Colonic mucosa (tissue), 4 donors: ENCODE results near the gene SUGCT. TPM values are rescaled to one million over a fixed set of nuclear protein-coding genes. Genes with fewer than 3 reads are reported as not detected.

Experiments used
- DNase-seq: peaks from one replicate; pipeline ENCODE4 v3.0.0-alpha.2; 2020
- H3K27ac ChIP-seq: fragments of 200-600 bp; one replicate; pipeline ENCODE4 v1.8.0; 2021
- H3K27me3 ChIP-seq: fragments of 200-600 bp; one replicate; pipeline ENCODE4 v1.8.0; 2021
- H3K36me3 ChIP-seq: fragments of 200-600 bp; one replicate; pipeline ENCODE4 v1.8.0; 2021
- H3K4me1 ChIP-seq: fragments of 200-600 bp; one replicate; pipeline ENCODE4 v1.8.0; 2021; ENCODE audit warnings: mild to moderate bottlenecking
- H3K4me3 ChIP-seq: fragments of 200-600 bp; one replicate; pipeline ENCODE4 v1.8.0; 2021
- H3K9ac ChIP-seq, 2 donors: one replicate each; pipeline ENCODE4 v1.7.0; 2013; ENCODE audit warnings: control low read depth in 2 of 2, low read depth in 2 of 2, low read length in 2 of 2
- H3K9me3 ChIP-seq: fragments of 200-600 bp; one replicate; pipeline ENCODE4 v1.8.0; 2021
- CTCF ChIP-seq: fragments of 200-600 bp; IDR thresholded peaks from one replicate; pipeline ENCODE4 v1.8.0; 2022; ENCODE audit warnings: antibody characterized with exemption, mild to moderate bottlenecking
- intact Hi-C: fragments of 100-400 bp; cut with DNase I; formaldehyde crosslinking; loops from one replicate; pipeline ENCODE4 v1.14.1; 2022
- total RNA-seq, 2 donors: library from RNA; stranded (reverse); fragmentation: NEBNext Ultra II Directional in 1 of 2; extraction: Animal tissue kit (Norgen Biotek cat#: 25700) in 1 of 2; gene quantifications; one replicate each; pipeline ENCODE4 v1.2.1, GENCODE V29; 2021
- donor health status: healthy.
- donor health status: DM: no; HTN: no; CAD: no.
- donor health status: DM: no; HTN: no; CAD: no.

SUGCT gene
- total RNA-seq, 2 donors from 2014 or later = 3.6 to 15.1 TPM

GRCh38 chr7:40720416-40720815 is 585.6 kb downstream of the SUGCT start:
- no peak for DNase-seq
- no peak overlapping the region for H3K9ac ChIP-seq
- TF ChIP-seq CTCF = no peak
- no peaks in the 10 kb centered on the region for H3K27me3 ChIP-seq
- H3K4me1 ChIP-seq = no peaks in the 10 kb centered on the region
- intact Hi-C loops = no loop called here
- no peaks in the 10 kb centered on the region for H3K36me3 ChIP-seq
- H3K9me3 ChIP-seq = no peaks in the 10 kb centered on the region
- no peak overlapping the region for H3K27ac ChIP-seq
- H3K4me3 ChIP-seq = no peak overlapping the region

GRCh38 chr7:40721342-40721949 is 586.6 kb downstream of the SUGCT start:
- no peak for DNase-seq
- Histone ChIP-seq H3K36me3 (no peaks in the 10 kb centered on the region), H3K9ac (no peak overlapping the region), H3K4me1 (no peaks in the 10 kb centered on the region), H3K27me3 (no peaks in the 10 kb centered on the region), H3K4me3 (no peak overlapping the region), H3K9me3 (no peaks in the 10 kb centered on the region), H3K27ac (no peak overlapping the region)
- intact Hi-C loops = no loop called here
- TF ChIP-seq CTCF = no peak

- no peak for TF ChIP-seq CTCF
- no peak overlapping the region for H3K4me3 ChIP-seq
- H3K36me3 ChIP-seq = no peaks in the 10 kb centered on the region
- intact Hi-C loops = no loop called here
- no peaks in the 10 kb centered on the region for H3K9me3 ChIP-seq
- no peak for DNase-seq
- H3K9ac ChIP-seq = no peak overlapping the region
- no peaks in the 10 kb centered on the region for H3K4me1 ChIP-seq
- H3K27me3 ChIP-seq = no peaks in the 10 kb centered on the region
- no peak overlapping the region for H3K27ac ChIP-seq
These were observed 587.4 kb downstream of the SUGCT start for GRCh38 chr7:40722242-40722641.

GRCh38 chr7:40723829-40724228 is 589.0 kb downstream of the SUGCT start:
- Histone ChIP-seq H3K27me3 (no peaks in the 10 kb centered on the region), H3K4me1 (no peaks in the 10 kb centered on the region), H3K27ac (no peak overlapping the region), H3K4me3 (no peak overlapping the region), H3K9me3 (no peaks in the 10 kb centered on the region), H3K9ac (no peak overlapping the region), H3K36me3 (no peaks in the 10 kb centered on the region)
- no peak for TF ChIP-seq CTCF
- intact Hi-C loops = no loop called here
- no peak for DNase-seq

GRCh38 chr7:40726559-40726958 is 591.8 kb downstream of the SUGCT start:
- TF ChIP-seq CTCF = no peak
- no peak for DNase-seq
- no peak overlapping the region for H3K4me3 ChIP-seq
- no peaks in the 10 kb centered on the region for H3K4me1 ChIP-seq
- H3K27ac ChIP-seq = no peak overlapping the region
- intact Hi-C loops = no loop called here
- H3K9me3 ChIP-seq = no peaks in the 10 kb centered on the region
- H3K27me3 ChIP-seq = no peaks in the 10 kb centered on the region
- H3K36me3 ChIP-seq = no peaks in the 10 kb centered on the region
- H3K9ac ChIP-seq = no peak overlapping the region
